CD4-positive, alpha-beta T cell treated with Interleukin-6 at 100 ng/mL for 8 hours (primary cell): ENCODE measurements around the gene KCNQ1.

Source experiments
- DNase-seq: peaks from one replicate; pipeline ENCODE4 v3.0.0-alpha.2; 2020; ENCODE audit warnings: mixed read lengths, low spot score

KCNQ1 gene, protein sequence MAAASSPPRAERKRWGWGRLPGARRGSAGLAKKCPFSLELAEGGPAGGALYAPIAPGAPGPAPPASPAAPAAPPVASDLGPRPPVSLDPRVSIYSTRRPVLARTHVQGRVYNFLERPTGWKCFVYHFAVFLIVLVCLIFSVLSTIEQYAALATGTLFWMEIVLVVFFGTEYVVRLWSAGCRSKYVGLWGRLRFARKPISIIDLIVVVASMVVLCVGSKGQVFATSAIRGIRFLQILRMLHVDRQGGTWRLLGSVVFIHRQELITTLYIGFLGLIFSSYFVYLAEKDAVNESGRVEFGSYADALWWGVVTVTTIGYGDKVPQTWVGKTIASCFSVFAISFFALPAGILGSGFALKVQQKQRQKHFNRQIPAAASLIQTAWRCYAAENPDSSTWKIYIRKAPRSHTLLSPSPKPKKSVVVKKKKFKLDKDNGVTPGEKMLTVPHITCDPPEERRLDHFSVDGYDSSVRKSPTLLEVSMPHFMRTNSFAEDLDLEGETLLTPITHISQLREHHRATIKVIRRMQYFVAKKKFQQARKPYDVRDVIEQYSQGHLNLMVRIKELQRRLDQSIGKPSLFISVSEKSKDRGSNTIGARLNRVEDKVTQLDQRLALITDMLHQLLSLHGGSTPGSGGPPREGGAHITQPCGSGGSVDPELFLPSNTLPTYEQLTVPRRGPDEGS

DNA sequence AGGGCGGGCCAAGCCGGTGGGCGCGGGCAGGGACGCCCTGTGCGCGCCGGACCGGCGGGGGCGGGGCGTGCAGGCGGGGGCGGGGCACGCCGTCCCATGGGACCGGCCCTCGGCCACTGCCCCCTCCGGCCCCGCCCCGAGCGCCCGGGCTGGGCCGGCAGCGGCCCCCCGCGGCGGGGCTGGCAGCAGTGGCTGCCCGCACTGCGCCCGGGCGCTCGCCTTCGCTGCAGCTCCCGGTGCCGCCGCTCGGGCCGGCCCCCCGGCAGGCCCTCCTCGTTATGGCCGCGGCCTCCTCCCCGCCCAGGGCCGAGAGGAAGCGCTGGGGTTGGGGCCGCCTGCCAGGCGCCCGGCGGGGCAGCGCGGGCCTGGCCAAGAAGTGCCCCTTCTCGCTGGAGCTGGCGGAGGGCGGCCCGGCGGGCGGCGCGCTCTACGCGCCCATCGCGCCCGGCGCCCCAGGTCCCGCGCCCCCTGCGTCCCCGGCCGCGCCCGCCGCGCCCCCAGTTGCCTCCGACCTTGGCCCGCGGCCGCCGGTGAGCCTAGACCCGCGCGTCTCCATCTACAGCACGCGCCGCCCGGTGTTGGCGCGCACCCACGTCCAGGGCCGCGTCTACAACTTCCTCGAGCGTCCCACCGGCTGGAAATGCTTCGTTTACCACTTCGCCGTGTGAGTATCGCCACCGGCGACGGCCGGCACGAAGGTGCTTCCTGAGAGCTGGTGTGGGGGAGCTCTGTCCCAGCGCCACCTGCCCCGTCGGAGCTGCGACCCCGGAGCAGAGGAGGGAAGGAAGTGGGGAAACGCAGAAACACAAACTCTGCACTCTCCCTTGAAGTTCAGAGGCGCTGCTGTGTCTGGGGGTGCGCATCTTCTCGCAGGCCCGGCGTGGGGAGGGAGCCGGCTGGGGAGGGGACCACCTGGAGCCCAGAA lies at the start of gene KCNQ1:
Gene KCNQ1 (plus strand): TSS at position 188 of the 925 bp plus-strand sequence. CDS start 91 bp downstream, at position 279.
- DNase-seq, result no peak

DNA sequence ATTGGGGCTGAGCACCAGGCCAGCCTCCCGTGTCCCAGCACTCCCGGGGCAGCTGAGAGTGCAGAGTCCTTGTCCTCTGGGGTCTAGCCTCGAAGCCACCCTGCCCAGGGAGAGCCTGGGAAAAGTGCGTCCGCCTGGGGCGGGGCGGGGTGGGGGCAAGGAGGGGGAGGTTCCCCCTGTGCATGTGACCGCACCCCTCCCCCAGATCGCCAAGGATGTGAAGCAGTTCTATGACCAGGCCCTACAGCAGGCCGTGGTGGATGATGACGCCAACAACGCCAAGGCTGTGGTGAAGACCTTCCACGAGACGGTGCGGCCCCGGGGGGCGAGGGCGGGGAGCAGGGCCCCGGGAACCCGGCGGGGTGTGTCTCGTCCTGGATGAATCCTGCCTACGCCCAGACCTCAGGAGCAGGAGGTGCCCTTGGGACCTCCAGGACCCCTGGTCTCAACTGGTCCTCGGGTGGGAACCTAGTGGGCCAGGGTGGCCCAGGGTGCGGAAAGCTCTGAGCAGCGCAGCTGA lies 49.5 kb upstream of the KCNQ1 start:
- DNase-seq, result no peak

DNA sequence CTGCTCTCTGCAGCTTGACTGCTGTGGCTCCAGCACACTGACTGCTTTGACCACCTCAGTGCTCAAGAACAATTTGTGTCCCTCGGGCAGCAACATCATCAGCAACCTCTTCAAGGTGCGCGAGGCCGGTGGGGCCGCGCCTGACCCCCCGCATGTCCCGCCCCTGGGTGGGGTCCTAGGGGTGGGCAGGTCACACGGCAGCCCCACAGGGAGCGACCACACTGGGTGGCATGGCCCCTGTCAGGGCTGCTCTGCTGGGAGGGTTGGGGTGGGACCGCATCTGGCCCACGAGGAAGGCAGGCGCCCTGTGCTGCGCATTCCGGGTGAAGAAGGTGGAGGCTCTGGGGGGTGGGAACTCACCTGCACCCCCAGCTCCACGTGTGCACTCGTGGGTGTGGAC lies 49.0 kb upstream of the KCNQ1 start:
- DNase-seq, result no peak

DNA sequence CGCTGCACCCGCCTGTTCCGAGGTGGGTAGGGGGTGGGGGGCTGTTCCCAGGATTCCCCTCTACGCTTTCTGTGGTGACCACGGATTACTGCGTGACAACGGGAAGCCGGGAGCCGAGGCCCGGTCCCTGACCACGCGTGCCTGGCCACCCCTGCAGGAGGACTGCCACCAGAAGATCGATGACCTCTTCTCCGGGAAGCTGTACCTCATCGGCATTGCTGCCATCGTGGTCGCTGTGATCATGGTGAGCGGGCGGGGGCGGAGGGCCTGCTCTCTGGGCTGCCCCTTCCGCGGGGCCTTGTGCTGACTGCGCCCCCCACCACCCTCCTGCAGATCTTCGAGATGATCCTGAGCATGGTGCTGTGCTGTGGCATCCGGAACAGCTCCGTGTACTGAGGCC lies 48.3 kb upstream of the KCNQ1 start:
- no peak for DNase-seq

DNA sequence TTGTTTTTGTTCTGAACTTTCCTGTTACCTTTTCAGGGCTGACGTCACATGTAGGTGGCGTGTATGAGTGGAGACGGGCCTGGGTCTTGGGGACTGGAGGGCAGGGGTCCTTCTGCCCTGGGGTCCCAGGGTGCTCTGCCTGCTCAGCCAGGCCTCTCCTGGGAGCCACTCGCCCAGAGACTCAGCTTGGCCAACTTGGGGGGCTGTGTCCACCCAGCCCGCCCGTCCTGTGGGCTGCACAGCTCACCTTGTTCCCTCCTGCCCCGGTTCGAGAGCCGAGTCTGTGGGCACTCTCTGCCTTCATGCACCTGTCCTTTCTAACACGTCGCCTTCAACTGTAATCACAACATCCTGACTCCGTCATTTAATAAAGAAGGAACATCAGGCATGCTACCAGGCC lies 47.8 kb upstream of the KCNQ1 start:
- DNase-seq, result no peak

DNA sequence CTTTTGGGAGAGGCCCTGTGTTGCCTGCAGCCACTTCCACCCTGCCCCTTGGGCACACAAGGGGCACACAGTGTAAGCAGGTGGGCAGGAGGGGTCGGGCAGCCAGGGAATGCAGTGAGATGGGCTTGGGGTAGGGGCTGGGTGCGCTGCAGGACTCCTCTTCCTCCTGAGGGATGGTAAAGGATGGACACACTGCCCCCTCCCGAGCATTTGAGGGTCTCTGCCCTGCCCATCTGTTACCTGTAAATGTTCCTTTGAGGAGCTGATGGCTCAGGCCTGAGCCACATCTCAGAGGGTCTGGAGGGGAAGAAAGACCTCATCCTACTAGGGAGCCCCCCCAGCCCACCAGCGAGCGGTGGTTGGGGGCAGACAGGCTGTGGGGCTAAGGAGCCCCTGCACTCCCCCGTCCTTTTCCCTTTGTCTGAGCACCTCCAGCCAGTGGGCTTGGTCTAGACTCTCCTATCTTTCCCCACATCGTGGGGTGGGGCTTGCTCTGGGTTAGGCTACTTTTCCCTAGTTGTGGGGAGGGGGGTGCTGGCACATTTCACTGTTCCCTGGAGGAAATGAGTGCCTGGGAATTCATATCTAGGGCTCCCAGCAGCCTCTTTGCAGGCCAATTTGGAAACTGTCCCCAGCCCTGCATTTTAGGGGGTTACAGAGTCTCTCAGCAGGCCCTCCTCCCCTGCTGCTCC lies 46.0 kb upstream of the KCNQ1 start:
- no peak for DNase-seq

DNA sequence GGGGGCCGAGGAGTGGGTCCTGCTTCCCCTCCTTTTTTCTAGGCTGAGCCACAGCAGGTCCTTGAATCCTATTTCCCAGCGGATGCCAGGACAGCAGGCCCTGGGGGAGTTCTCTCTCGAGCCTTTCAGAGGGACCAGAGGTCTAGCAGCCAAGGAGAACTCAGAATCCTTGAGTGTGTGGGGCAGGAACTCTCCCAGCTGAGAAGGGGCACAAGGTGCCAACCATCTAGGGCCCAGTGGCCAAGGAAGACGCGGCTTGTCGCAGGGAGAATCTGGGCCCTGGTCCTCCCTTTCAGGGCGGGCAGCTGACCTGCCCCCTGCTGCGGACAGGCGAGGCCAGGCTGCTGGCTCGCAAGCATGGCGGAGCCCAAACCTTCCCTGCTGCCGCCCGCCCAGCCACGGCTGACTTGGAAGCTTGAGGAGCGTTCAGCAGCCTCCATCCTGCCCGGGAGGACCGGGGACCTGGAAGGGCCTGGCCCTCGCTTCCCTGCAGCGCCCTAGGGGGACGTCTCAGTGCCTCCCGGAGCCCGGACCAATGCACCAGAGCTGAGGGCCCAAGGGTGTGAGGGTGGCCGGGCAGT lies 45.2 kb upstream of the KCNQ1 start:
- no peak for DNase-seq

DNA sequence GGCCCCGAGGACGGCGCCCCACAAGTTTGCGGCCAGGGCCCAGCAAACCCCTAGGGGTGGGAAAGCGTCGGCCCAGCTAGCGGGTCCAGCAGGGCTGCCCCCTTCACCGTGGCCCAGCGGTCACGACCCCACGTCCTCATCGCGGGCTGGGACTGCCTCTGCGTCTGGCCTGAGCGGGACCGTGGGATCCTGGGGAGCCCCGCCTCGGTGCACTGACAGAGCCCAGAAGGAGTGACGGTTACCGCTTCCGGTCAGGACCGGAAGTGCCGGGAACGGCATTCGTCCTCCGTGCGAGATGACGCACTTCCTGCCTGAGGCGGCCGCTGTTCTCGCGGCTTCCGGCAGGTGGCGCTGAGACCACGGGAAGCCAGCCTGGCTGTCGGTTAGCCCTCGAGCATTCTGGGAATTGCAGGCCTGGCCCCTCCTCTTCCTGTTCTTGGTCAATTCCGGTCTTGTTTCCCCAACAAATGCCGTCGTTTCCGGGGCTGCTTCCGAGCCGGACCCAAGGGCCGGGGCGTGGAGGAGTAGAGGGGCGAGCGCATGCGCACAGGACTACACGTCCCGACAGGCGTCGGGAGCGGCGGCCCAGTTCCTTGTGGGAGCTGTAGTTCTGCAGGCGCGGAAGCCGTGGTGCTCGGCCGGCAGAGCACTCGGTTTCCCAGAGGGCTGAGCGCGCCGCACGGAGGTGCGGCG lies 44.6 kb upstream of the KCNQ1 start, which contains the start of gene TSSC4:
Gene TSSC4 (plus strand): TSS at position 682 of the 693 bp plus-strand sequence. CDS start 1,884 bp downstream, outside the sequence.
- DNase-seq, result peak; percentile 100

DNA sequence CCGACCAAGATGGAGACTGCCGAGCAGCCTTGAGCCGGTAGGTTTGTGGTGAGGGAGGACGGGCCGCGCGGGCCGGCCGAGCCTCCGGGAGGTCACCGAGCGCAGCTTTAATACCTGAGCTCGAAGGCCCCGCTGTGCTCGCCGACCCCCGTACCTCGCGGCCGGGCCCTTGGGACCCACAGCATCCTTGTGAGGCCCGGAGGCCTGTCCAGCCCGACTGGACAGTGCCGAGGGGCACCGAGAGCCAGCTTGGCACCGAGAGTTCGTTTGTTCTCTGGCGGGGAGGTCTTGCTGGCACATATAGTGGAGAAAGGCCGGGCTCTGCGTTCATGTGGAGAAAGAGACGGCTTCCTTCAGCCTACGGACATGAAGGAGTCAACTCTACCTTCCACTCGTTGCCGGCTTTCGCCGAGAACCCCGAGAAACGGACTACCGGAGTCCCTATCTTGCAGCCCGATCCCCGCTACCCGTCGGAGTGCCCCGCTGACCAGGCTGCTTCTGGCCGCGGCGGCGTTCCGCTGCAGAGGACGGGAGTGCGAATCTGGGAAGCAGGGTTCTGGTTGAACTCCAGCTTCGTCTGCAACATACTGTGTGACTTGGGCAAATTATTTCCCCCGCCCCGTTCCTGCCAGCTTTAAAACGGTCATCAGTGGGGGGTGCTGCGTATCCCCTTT lies 43.9 kb upstream of the KCNQ1 start:
- DNase-seq, result no peak

DNA sequence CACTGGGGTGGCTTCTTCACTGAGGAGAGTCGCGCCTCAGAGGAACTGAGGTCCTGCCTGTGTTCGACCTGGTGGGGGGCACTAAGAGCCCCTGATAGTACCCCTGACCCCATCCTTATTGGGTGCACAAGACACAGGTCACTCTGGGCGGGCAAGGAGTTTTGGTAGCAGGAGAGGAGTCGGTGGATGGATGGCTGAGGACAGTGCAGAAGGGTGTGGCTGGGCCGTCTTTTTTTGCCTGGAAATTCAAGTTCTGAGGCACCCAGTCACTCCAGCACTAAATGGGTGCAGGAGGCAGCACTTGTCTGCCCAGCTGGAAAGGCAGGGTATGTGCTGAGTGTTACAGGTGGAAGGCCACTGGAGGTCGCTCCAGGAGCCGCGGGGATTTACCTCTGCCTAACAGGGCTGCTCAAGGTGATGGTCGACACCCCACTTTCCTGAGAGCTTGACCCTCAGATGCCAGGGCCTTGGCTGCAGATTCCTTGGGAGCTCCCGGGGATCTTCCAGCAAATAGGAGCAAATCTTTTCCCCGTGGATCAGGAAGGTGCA lies 43.3 kb upstream of the KCNQ1 start:
- no peak for DNase-seq

DNA sequence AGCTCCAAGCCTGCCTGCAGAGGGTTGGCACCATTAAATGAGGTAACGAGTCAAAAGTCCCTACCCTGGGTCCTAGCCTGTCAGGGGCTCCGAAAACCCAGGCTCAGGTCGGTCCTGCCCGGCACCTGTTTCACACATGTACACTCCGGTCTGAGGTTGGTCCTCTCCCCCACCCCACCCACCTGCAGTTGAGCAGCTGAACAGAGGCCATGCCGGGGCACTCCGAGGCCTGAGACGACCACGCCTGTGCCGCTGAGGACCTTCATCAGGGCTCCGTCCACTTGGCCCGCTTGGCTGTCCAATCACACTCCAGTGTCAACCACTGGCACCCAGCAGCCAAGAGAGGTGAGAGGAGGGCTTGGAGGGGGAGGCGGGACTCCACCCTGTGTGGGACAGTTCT lies 42.7 kb upstream of the KCNQ1 start:
- no peak for DNase-seq

DNA sequence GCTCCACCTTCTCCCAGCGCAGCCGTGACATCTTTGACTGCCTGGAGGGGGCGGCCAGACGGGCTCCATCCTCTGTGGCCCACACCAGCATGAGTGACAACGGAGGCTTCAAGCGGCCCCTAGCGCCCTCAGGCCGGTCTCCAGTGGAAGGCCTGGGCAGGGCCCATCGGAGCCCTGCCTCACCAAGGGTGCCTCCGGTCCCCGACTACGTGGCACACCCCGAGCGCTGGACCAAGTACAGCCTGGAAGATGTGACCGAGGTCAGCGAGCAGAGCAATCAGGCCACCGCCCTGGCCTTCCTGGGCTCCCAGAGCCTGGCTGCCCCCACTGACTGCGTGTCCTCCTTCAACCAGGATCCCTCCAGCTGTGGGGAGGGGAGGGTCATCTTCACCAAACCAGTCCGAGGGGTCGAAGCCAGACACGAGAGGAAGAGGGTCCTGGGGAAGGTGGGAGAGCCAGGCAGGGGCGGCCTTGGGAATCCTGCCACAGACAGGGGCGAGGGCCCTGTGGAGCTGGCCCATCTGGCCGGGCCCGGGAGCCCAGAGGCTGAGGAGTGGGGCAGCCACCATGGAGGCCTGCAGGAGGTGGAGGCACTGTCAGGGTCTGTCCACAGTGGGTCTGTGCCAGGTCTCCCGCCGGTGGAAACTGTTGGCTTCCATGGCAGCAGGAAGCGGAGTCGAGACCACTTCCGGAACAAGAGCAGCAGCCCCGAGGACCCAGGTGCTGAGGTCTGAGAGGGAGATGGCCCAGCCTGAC lies 41.7 kb upstream of the KCNQ1 start:
- DNase-seq, result no peak

DNA sequence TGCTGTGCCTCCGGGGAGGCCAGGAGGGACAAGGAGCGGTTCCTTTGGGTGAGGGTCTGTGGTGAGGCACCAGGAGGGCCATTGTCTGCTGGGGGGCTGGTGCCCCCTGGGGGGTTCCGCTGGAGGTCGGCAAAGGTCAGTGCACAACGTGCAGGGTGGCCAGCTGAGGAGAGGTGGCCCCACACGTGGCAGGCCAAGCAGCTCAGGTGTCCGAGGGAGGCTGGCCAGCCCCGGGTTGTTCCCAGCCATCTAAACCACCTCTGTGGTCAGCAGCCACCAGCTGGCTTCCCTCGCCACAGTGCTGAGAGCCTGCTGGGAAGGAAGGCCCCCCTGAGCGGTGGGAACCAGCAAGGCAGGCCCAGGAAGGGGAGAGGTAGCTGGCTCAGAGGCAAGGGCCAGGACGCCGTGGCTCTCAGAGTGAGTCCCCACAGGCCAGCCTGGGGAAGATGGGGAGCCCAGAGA lies 40.0 kb upstream of the KCNQ1 start:
- no peak for DNase-seq

DNA sequence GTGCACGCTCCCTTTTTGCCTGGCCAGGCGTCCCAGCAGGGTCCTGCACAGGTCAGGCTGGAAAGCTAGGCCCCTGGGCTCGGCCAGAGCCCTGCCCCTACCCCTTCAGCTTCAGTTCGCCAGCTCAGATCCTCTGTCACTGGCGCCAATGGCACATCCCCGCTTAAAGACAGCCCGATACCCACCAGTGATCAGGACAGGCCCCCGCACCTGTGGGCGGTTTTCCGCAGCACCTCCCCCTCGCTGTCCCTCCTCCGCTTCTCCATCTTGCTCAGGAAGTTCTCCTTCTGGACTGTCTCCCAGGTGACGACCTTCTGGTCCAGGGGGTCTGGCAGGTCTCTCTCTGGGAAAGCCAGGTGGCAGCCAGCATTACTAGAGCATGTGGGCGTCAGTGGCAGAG lies 38.4 kb upstream of the KCNQ1 start:
- no peak for DNase-seq

DNA sequence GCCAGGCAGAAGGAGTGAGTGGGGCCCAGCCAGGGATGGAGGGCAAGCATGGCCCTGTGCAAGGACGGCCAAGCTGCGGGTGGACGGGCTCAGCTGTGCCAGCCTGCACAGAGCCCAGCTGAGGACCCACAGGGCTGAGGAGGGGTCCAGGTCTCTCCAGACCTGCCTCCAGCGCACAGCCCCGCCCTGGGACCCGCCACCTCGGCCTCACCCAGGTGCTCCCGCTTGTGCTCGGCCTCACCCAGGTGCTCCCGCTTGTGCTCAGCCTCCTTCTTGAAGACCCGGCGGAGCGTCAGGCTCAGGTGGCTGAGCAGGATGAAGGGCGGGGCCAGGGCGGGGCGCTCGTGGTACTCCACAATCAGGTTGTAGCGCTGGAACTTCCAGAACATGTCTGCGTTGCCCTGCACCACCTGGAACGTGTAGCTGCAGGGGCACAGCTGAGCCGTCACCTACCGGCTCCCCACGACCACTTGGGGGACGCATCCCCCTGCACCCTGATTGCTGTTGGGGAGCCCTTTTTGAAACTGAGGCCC lies 37.9 kb upstream of the KCNQ1 start:
- DNase-seq, result no peak

DNA sequence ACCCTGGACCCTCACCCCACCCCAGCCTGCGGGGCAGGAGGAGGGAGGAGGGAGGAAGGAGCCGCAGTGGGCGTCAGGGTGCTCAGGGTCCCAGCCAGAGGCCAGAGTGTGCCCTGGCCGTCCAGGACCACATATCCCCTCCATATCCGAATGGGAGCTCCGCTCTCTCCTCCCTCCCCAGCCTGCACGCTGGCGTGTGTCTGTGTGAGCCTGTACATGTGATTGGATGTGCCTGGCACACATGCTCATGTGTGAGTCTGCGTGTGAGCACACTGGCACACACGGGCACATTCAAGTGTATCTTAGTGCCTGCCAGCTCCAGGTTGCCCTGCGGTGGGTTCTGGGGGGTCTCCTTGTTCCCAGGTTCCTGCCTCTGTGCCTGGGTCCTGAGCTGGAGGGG lies 36.1 kb upstream of the KCNQ1 start:
- DNase-seq, result no peak

DNA sequence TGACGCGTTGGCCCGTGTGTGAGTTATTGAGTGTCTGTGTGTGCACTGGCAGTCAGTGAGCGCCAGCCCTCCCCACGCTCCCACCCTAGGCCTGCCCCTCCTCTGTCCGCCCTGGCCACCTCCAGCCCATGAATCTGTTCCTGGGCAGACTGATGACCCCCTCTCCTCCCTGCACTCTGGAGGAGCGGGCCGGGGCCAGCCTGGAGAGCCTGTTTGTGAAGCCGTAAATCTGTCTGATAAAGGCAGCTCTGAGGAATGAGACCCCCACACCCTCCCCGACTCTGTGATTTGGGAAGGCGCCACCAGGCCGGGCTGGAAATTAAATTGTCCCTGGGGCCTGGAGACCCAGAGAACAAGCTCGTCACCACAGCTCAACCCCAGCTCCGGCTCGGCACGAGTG lies 35.7 kb upstream of the KCNQ1 start:
- no peak for DNase-seq
